H9 (cell line): ENCODE data around the gene RETN. TPM values are rescaled to one million over a fixed set of nuclear protein-coding genes. Genes with fewer than 3 reads are reported as not detected.

Source experiments
- DNase-seq: peaks from one replicate; pipeline ENCODE4 v3.0.0-alpha.2; 2017
- H2AFZ ChIP-seq: one replicate; pipeline ENCODE4 v1.6.1; 2013; ENCODE audit warnings: mild to moderate bottlenecking, low read length, control low read depth, moderate library complexity
- H2AK5ac ChIP-seq: 2 replicates; pipeline ENCODE4 v1.6.1; 2013; ENCODE audit warnings: low read length, control low read depth, mixed read lengths; ENCODE audit not compliant: insufficient read length
- H2BK120ac ChIP-seq: one replicate; pipeline ENCODE4 v1.6.1; 2013; ENCODE audit warnings: low read depth, mild to moderate bottlenecking, low read length, control low read depth, inconsistent platforms; ENCODE audit not compliant: poor library complexity, severe bottlenecking
- H2BK12ac ChIP-seq: 2 replicates; pipeline ENCODE4 v1.6.1; 2013; ENCODE audit warnings: low read length, control low read depth, mixed read lengths, low read depth; ENCODE audit not compliant: insufficient read length
- H2BK15ac ChIP-seq: 2 replicates; pipeline ENCODE4 v1.6.1; 2013; ENCODE audit warnings: low read depth, low read length, control low read depth
- H2BK20ac ChIP-seq: one replicate; pipeline ENCODE4 v1.6.1; 2013; ENCODE audit warnings: low read depth, mild to moderate bottlenecking, low read length, control low read depth, inconsistent platforms; ENCODE audit not compliant: poor library complexity, severe bottlenecking
- H2BK5ac ChIP-seq: 2 replicates; pipeline ENCODE4 v1.6.1; 2013; ENCODE audit warnings: low read length, control low read depth, mixed read lengths; ENCODE audit not compliant: insufficient read length
- H3K14ac ChIP-seq: 2 replicates; pipeline ENCODE4 v1.6.1; 2013; ENCODE audit warnings: low read length, control low read depth; ENCODE audit not compliant: insufficient read depth
- H3K18ac ChIP-seq: 2 replicates; pipeline ENCODE4 v1.6.1; 2013; ENCODE audit warnings: low read depth, mild to moderate bottlenecking, mixed read lengths, low read length, control low read depth; ENCODE audit not compliant: insufficient read length
- H3K23ac ChIP-seq: 2 replicates; pipeline ENCODE4 v1.6.1; 2013; ENCODE audit warnings: low read length, control low read depth, mixed read lengths, low read depth; ENCODE audit not compliant: insufficient read length
- H3K23me2 ChIP-seq: 2 replicates; pipeline ENCODE4 v1.6.1; 2013; ENCODE audit warnings: low read depth, mild to moderate bottlenecking, mixed read lengths, low read length, control low read depth; ENCODE audit not compliant: insufficient read length, poor library complexity, severe bottlenecking
- H3K27ac ChIP-seq: 2 replicates; pipeline ENCODE4 v1.5.1; 2013; ENCODE audit warnings: low read length, control low read depth, mixed read lengths, low read depth; ENCODE audit not compliant: insufficient read length
- H3K27me3 ChIP-seq: 2 replicates; pipeline ENCODE4 v1.6.1; 2013; ENCODE audit warnings: low read length, control low read depth, inconsistent platforms; ENCODE audit not compliant: insufficient read depth
- H3K4ac ChIP-seq: 2 replicates; pipeline ENCODE4 v1.6.1; 2013; ENCODE audit warnings: low read depth, mild to moderate bottlenecking, control low read depth, inconsistent platforms, low read length, moderate library complexity
- H3K4me1 ChIP-seq: 2 replicates; pipeline ENCODE4 v1.6.1; 2013; ENCODE audit warnings: low read length, control low read depth, inconsistent platforms; ENCODE audit not compliant: insufficient read depth
- H3K4me2 ChIP-seq: 2 replicates; pipeline ENCODE4 v1.6.1; 2013; ENCODE audit warnings: low read length, control low read depth, mixed read lengths; ENCODE audit not compliant: insufficient read length, insufficient read depth
- H3K56ac ChIP-seq: 2 replicates; pipeline ENCODE4 v1.6.1; 2013; ENCODE audit warnings: low read depth, mild to moderate bottlenecking, mixed read lengths, low read length, control low read depth; ENCODE audit not compliant: insufficient read length
- H3K79me1 ChIP-seq: 2 replicates; pipeline ENCODE4 v1.6.1; 2013; ENCODE audit warnings: low read depth, mild to moderate bottlenecking, moderate library complexity, low read length, control low read depth, inconsistent platforms; ENCODE audit not compliant: insufficient read depth, poor library complexity, severe bottlenecking
- H3K79me2 ChIP-seq: 2 replicates; pipeline ENCODE4 v1.6.1; 2013; ENCODE audit warnings: low read length, control low read depth, inconsistent platforms; ENCODE audit not compliant: insufficient read depth
- H3K9ac ChIP-seq: 2 replicates; pipeline ENCODE4 v1.6.1; 2013; ENCODE audit warnings: low read length, control low read depth, mixed read lengths; ENCODE audit not compliant: insufficient read length; ENCODE audit errors: extremely low read depth
- H3K9me3 ChIP-seq: one replicate; pipeline ENCODE4 v1.6.1; 2013; ENCODE audit warnings: low read depth, low read length, inconsistent platforms; ENCODE audit not compliant: control insufficient read depth
- H3T11ph ChIP-seq: one replicate; pipeline ENCODE4 v1.6.1; 2013; ENCODE audit warnings: mild to moderate bottlenecking, low read length, control low read depth, inconsistent platforms
- H4K20me1 ChIP-seq: one replicate; pipeline ENCODE4 v1.6.1; 2013; ENCODE audit not compliant: control insufficient read depth, insufficient read length, insufficient read depth
- H4K5ac ChIP-seq: 2 replicates; pipeline ENCODE4 v1.6.1; 2013; ENCODE audit warnings: low read depth, mild to moderate bottlenecking, mixed read lengths, low read length, control low read depth; ENCODE audit not compliant: insufficient read length
- H4K8ac ChIP-seq: replicated peaks from 2 replicates; pipeline ENCODE4 v1.6.1; 2013; ENCODE audit warnings: low read length, control low read depth, mixed read lengths, low read depth; ENCODE audit not compliant: insufficient read length
- H4K91ac ChIP-seq: 2 replicates; pipeline ENCODE4 v1.6.1; 2013; ENCODE audit warnings: low read depth, mild to moderate bottlenecking, moderate library complexity, mixed read lengths, low read length, control low read depth; ENCODE audit not compliant: insufficient read length
- H3K27ac Mint-ChIP-seq, 3 experiments: 2 replicates in 2 of 3; 3 replicates in 1 of 3; pipeline ENCODE4 v1.8.0; 2020 to 2021; ENCODE audit warnings: mixed read lengths in 3 of 3, mild to moderate bottlenecking in 1 of 3, moderate library complexity in 1 of 3
- H3K27me3 Mint-ChIP-seq: 2 replicates; pipeline ENCODE4 v1.8.0; 2021; ENCODE audit warnings: low read depth, mild to moderate bottlenecking, moderate library complexity, mixed read lengths
- H3K36me3 Mint-ChIP-seq, 3 experiments: 2 replicates in 2 of 3; 3 replicates in 1 of 3; pipeline ENCODE4 v1.8.0; 2020 to 2021; ENCODE audit warnings: low read depth in 3 of 3, mixed read lengths in 3 of 3; ENCODE audit not compliant: insufficient read depth in 1 of 3
- H3K4me1 Mint-ChIP-seq, 2 experiments: 2 replicates each; pipeline ENCODE4 v1.8.0; 2020; ENCODE audit warnings: mixed read lengths in 2 of 2
- H3K4me3 Mint-ChIP-seq, 2 experiments: 2 replicates in 1 of 2; 3 replicates in 1 of 2; pipeline ENCODE4 v1.8.0; 2020 to 2021; ENCODE audit warnings: mild to moderate bottlenecking in 2 of 2, mixed read lengths in 2 of 2, moderate library complexity in 1 of 2
- H3K9me3 Mint-ChIP-seq, 2 experiments: 2 replicates in 1 of 2; 3 replicates in 1 of 2; pipeline ENCODE4 v1.8.0; 2020; ENCODE audit warnings: mild to moderate bottlenecking in 2 of 2, mixed read lengths in 2 of 2, moderate library complexity in 1 of 2
- CTCF ChIP-seq: fragments of 200-600 bp; sonication (generic); conservative IDR thresholded peaks from 3 replicates; pipeline ENCODE4 v1.8.0; 2021; ENCODE audit warnings: antibody characterized with exemption, mild to moderate bottlenecking
- WGBS: extraction: QIAGEN DNeasy Blood & Tissue Kit; methylation state at CpG from one replicate; pipeline ENCODE4 v1.1.7; 2013; ENCODE audit warnings: missing lambda C conversion rate, low lambda C conversion rate, mixed read lengths; ENCODE audit not compliant: insufficient read length; ENCODE audit errors: extremely low coverage; 5-methylcytosine and 5-hydroxymethylcytosine counted together
- total RNA-seq: library from RNA; stranded (reverse); gene quantifications from 2 replicates; pipeline ENCODE4 v1.2.1, GENCODE V29; 2021

The RETN gene
- total RNA-seq, 1 experiment from 2014 or later: not detected

- Mint-ChIP-seq H3K4me1 (peaks cover 10 to 22% of the 10 kb centered on the region in 2 experiments), H3K36me3 (peaks cover 6 to 18% (median 12%) of the 10 kb centered on the region in 3 experiments)
- no peak for DNase-seq
Measured at GRCh38 chr19:7678971-7679751, 10.3 kb downstream of the RETN start.

More at GRCh38 chr19:7678971-7679751, 10.3 kb downstream of the RETN start:
- Mint-ChIP-seq H3K9me3 (no peaks in the 10 kb centered on the region; a peak in 1 of 5 replicates), H3K27me3 (peaks cover 48% of the 10 kb centered on the region), H3K27ac (no peak overlapping the region), H3K4me3 (peak overlapping the region in 1 of 2 experiments; percentile 71; a peak in 2 of 5 replicates)
- H2BK120ac ChIP-seq: no peak overlapping the region
- no CpG with 5 or more reads among the region's 30 CpGs for WGBS
- H3K14ac ChIP-seq: no peak overlapping the region
- no peaks in the 10 kb centered on the region for H3K79me1 ChIP-seq
- no peak overlapping the region for H2BK12ac ChIP-seq
- no peak overlapping the region for H3T11ph ChIP-seq
- no peak overlapping the region for H2BK20ac ChIP-seq
- H4K8ac ChIP-seq: no peak overlapping the region
- H4K20me1 ChIP-seq: no peaks in the 10 kb centered on the region
- no peaks in the 10 kb centered on the region for H3K9me3 ChIP-seq
- peaks cover 7% of the 10 kb centered on the region for H3K23me2 ChIP-seq
- H3K4me1 ChIP-seq: no peaks in the 10 kb centered on the region
- TF ChIP-seq CTCF: no peak
- H2BK5ac ChIP-seq: no peak overlapping the region
- H3K23ac ChIP-seq: no peak overlapping the region
- no peak overlapping the region for H2AFZ ChIP-seq
- no peak overlapping the region for H4K5ac ChIP-seq
- no peak overlapping the region for H3K27ac ChIP-seq
- H4K91ac ChIP-seq: no peak overlapping the region
- H3K18ac ChIP-seq: no peak overlapping the region
- no peak overlapping the region for H3K56ac ChIP-seq
- no peak overlapping the region for H2BK15ac ChIP-seq
- H3K4ac ChIP-seq: no peak overlapping the region
- no peaks in the 10 kb centered on the region for H3K79me2 ChIP-seq
- no peaks in the 10 kb centered on the region for H3K27me3 ChIP-seq
- no peak overlapping the region for H3K4me2 ChIP-seq
- no peak overlapping the region for H2AK5ac ChIP-seq
- H3K9ac ChIP-seq: no peak overlapping the region
